Tibial artery (tissue), 4 donors: ENCODE data around the gene TBX18.
A peak's percentile ranks its signal among the peaks of the same experiment; 100 is the strongest.

ENCODE experiments used
- DNase-seq, 2 donors: peaks; one replicate each; pipeline ENCODE4 v3.0.0-alpha.2; 2019
- H3K27ac ChIP-seq, 2 donors: fragments of 200-600 bp; sonication (generic) in 1 of 2; 1 replicate in 1 of 2; 2 replicates in 1 of 2; pipeline ENCODE4 v1.5.1; 2018 to 2019; ENCODE audit warnings: mild to moderate bottlenecking in 1 of 2
- H3K27me3 ChIP-seq, 2 donors: fragments of 200-600 bp; sonication (generic) in 1 of 2; one replicate each; pipeline versions ENCODE4 v1.5.1 to v1.6.0; 2016 to 2019
- H3K36me3 ChIP-seq, 3 donors: fragments of 200-600 bp; sonication (generic) in 2 of 3; one replicate each; pipeline ENCODE4 v1.5.1; 2016 to 2019; ENCODE audit warnings: mild to moderate bottlenecking in 2 of 3
- H3K4me1 ChIP-seq, 4 donors: fragments of 200-600 bp; sonication (generic) in 2 of 4; 1 replicate in 3 of 4; 2 replicates in 1 of 4; pipeline ENCODE4 v1.5.1; 2016 to 2019
- H3K4me3 ChIP-seq, 2 donors: fragments of 200-600 bp; sonication (generic) in 1 of 2; 1 replicate in 1 of 2; 2 replicates in 1 of 2; pipeline ENCODE4 v1.5.1; 2018 to 2019; ENCODE audit warnings: mild to moderate bottlenecking in 2 of 2
- H3K9me3 ChIP-seq, 3 donors: fragments of 200-600 bp; sonication (generic) in 1 of 3; one replicate each; pipeline ENCODE4 v1.5.1; 2016 to 2019
- CTCF ChIP-seq, 2 experiments: fragments of 200-600 bp in 1 of 2; fragments of 450-650 bp in 1 of 2; IDR thresholded peaks; one replicate each; pipeline ENCODE4 v1.5.1; 2017 to 2019; ENCODE audit warnings: antibody characterized with exemption in 2 of 2, mild to moderate bottlenecking in 1 of 2, moderate library complexity in 1 of 2
- intact Hi-C: fragments of 100-400 bp; cut with DNase I; formaldehyde crosslinking; loops from one replicate; pipeline ENCODE4 v1.15.0; 2023; ENCODE audit warnings: low total_unique reads

The TBX18 gene

GRCh38 chr6:84719152-84719551, 45.2 kb downstream of the TBX18 start:
- Histone ChIP-seq H3K27ac (no peak overlapping the region), H3K36me3 (peaks cover 0 to 17% (median 15%) of the 10 kb centered on the region in 3 donors), H3K4me3 (no peak overlapping the region), H3K4me1 (peaks cover 0 to 13% (median 0%) of the 10 kb centered on the region in 4 donors), H3K27me3 (no peaks in the 10 kb centered on the region), H3K9me3 (no peaks in the 10 kb centered on the region)
- DNase-seq, result no peak
- intact Hi-C loops, result no loop called here
- TF ChIP-seq CTCF (IDR thresholded peaks at IDR 0.05), result no peak

- Histone ChIP-seq H3K4me1 (peaks cover 0 to 13% (median 0%) of the 10 kb centered on the region in 4 donors), H3K36me3 (peaks cover 0 to 18% (median 17%) of the 10 kb centered on the region in 3 donors), H3K27ac (no peak overlapping the region), H3K27me3 (no peaks in the 10 kb centered on the region), H3K4me3 (no peak overlapping the region), H3K9me3 (no peaks in the 10 kb centered on the region)
- no peak for DNase-seq
- intact Hi-C loops, result no loop called here
- TF ChIP-seq CTCF (IDR thresholded peaks at IDR 0.05), result no peak
These were observed 46.1 kb downstream of the TBX18 start for GRCh38 chr6:84718038-84718955.

GRCh38 chr6:84709121-84709520, 55.3 kb downstream of the TBX18 start:
- intact Hi-C loops, result no loop called here
- Histone ChIP-seq H3K9me3 (no peaks in the 10 kb centered on the region), H3K36me3 (peaks cover 15 to 16% (median 16%) of the 10 kb centered on the region in 3 donors), H3K4me1 (peaks cover 0 to 40% (median 13%) of the 10 kb centered on the region in 4 donors), H3K27me3 (no peaks in the 10 kb centered on the region), H3K4me3 (no peak overlapping the region), H3K27ac (peak overlapping the region in 1 of 2 donors; percentile 3)
- no peak for TF ChIP-seq CTCF (IDR thresholded peaks at IDR 0.05)
- no peak for DNase-seq

GRCh38 chr6:84707171-84707570, 57.2 kb downstream of the TBX18 start:
- Histone ChIP-seq H3K27ac (peak overlapping the region; percentile 38 to 46), H3K9me3 (peaks cover 0 to 3% (median 0%) of the 10 kb centered on the region in 3 donors), H3K36me3 (peaks cover 5 to 7% (median 7%) of the 10 kb centered on the region in 3 donors), H3K4me1 (peaks cover 0 to 40% (median 13%) of the 10 kb centered on the region in 4 donors), H3K4me3 (no peak overlapping the region), H3K27me3 (no peaks in the 10 kb centered on the region)
- DNase-seq, result no peak
- intact Hi-C loops, result no loop called here
- no peak for TF ChIP-seq CTCF (IDR thresholded peaks at IDR 0.05)

GRCh38 chr6:84696166-84696565, 68.2 kb downstream of the TBX18 start:
- no peaks in the 10 kb centered on the region for H3K9me3 ChIP-seq
- H3K27ac ChIP-seq, result no peak overlapping the region
- H3K4me3 ChIP-seq, result no peak overlapping the region
- H3K36me3 ChIP-seq, result peaks cover 0 to 3% (median 0%) of the 10 kb centered on the region in 3 donors
- no peak for DNase-seq
- no peaks in the 10 kb centered on the region for H3K27me3 ChIP-seq
- intact Hi-C loops, result no loop called here
- no peak for TF ChIP-seq CTCF (IDR thresholded peaks at IDR 0.05)
- no peaks in the 10 kb centered on the region for H3K4me1 ChIP-seq
